Neuron (in vitro differentiated cells): ENCODE data around the gene ADAMTS17.

Experiments
- H2AFZ ChIP-seq: one replicate; pipeline ENCODE4 v1.6.1; 2013; ENCODE audit warnings: low read depth, mild to moderate bottlenecking, inconsistent platforms, low read length, moderate library complexity
- H3K27me3 ChIP-seq: one replicate; pipeline ENCODE4 v1.6.1; 2013; ENCODE audit warnings: low read length; ENCODE audit not compliant: insufficient read depth
- H3K36me3 ChIP-seq: one replicate; pipeline ENCODE4 v1.6.1; 2013; ENCODE audit warnings: low read length; ENCODE audit not compliant: insufficient read depth
- H3K4me1 ChIP-seq: one replicate; pipeline ENCODE4 v1.6.1; 2013; ENCODE audit warnings: low read length; ENCODE audit not compliant: insufficient read depth
- H3K4me3 ChIP-seq: 2 replicates; pipeline ENCODE4 v1.5.1; 2013; ENCODE audit warnings: mild to moderate bottlenecking, low read length, moderate library complexity
- H3K9me3 ChIP-seq: one replicate; pipeline ENCODE4 v1.6.1; 2013; ENCODE audit warnings: low read length

ADAMTS17 gene

DNA sequence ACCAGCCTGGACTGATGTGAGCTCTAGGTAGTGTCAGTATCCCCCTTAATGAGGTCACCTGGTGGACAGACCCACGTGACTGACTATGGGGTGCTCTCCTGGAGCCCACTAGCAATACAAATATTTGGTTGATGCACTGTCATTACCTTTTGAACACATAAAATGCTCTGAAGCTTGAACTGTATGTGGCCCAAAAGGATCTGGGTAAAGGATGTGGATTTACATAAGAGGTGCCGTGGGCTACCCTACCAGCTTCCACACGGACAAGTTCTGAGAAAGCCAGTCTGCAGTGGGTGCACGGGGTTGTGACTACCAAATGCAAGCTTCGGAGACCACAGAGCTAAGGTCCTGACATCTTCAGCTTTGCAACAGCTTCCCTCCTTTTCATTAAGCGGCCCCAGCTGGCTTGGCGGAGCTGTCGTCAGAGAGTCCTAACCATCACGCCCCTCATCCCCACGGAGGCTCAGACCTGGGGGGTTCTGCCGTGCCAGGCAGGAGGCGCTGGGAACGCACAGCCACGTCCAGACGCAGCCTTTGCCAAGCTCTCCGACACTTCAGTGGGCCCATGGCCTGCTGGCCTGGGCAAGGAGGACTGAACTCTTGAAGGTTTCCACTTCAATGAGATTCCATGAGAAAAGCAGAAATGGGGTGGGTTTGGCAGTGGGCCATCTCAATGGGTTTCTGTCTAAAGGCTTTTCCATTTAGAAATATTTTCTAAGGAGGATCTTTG, 228.3 kb downstream of the ADAMTS17 start:
- Histone ChIP-seq H3K27me3 (no peaks in the 10 kb centered on the region), H3K4me3 (no peak overlapping the region), H3K4me1 (no peaks in the 10 kb centered on the region), H3K9me3 (no peaks in the 10 kb centered on the region), H3K36me3 (no peaks in the 10 kb centered on the region), H2AFZ (no peak overlapping the region)

DNA sequence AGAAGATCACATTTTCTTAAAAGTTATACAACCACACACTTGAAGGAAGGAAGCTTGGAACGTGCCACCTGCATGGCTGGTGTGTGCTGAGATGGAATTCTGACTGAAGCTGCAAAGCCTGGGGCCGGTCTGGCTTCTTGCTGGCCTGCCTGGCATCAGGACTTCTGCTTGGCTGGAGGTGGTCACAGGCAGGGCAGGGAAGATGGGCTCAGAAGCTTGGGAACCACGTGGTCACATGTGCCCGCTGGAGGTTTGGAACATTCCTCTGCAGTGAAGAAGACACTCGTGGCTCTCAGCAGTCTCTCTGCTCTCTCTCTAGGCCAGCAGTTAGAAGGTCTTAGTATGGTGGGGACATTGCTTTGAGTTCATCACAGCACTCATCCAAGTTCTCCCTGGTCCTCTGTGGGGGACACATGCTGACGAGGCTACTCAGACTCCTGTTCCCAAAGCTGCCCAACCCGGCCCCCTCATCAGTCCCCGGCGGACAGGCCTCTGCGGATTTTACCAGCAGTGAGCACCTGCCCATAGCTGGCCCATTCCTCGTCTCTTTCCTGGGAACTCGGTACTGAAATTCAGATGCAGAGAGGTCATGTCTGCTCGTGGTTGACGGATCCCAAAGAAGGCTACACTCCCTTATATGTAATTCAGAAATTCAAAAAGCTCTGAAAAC, 229.0 kb downstream of the ADAMTS17 start:
- Histone ChIP-seq H3K4me3 (no peak overlapping the region), H2AFZ (no peak overlapping the region), H3K9me3 (no peaks in the 10 kb centered on the region), H3K4me1 (no peaks in the 10 kb centered on the region), H3K27me3 (no peaks in the 10 kb centered on the region), H3K36me3 (no peaks in the 10 kb centered on the region)

GRCh38 chr15:100112061-100112420, 229.7 kb downstream of the ADAMTS17 start:
- Histone ChIP-seq H3K4me3 (no peak overlapping the region), H3K36me3 (no peaks in the 10 kb centered on the region), H2AFZ (no peak overlapping the region), H3K27me3 (no peaks in the 10 kb centered on the region), H3K9me3 (no peaks in the 10 kb centered on the region), H3K4me1 (no peaks in the 10 kb centered on the region)

- H2AFZ ChIP-seq, result no peak overlapping the region
- H3K4me1 ChIP-seq, result no peaks in the 10 kb centered on the region
- H3K9me3 ChIP-seq, result no peaks in the 10 kb centered on the region
- H3K27me3 ChIP-seq, result no peaks in the 10 kb centered on the region
- H3K4me3 ChIP-seq, result no peak overlapping the region
- H3K36me3 ChIP-seq, result no peaks in the 10 kb centered on the region
Measured at GRCh38 chr15:100111125-100112060, 230.4 kb downstream of the ADAMTS17 start.

GRCh38 chr15:100109486-100110035, 232.2 kb downstream of the ADAMTS17 start:
- H2AFZ ChIP-seq, result no peak overlapping the region
- H3K36me3 ChIP-seq, result no peaks in the 10 kb centered on the region
- no peak overlapping the region for H3K4me3 ChIP-seq
- H3K9me3 ChIP-seq, result no peaks in the 10 kb centered on the region
- no peaks in the 10 kb centered on the region for H3K4me1 ChIP-seq
- no peaks in the 10 kb centered on the region for H3K27me3 ChIP-seq

GRCh38 chr15:100108846-100109245, 232.9 kb downstream of the ADAMTS17 start:
- Histone ChIP-seq H3K4me1 (no peaks in the 10 kb centered on the region), H3K27me3 (no peaks in the 10 kb centered on the region), H3K9me3 (no peaks in the 10 kb centered on the region), H3K36me3 (no peaks in the 10 kb centered on the region), H2AFZ (no peak overlapping the region), H3K4me3 (no peak overlapping the region)

- no peaks in the 10 kb centered on the region for H3K9me3 ChIP-seq
Measured at GRCh38 chr15:100108346-100108745, 233.4 kb downstream of the ADAMTS17 start.

DNA sequence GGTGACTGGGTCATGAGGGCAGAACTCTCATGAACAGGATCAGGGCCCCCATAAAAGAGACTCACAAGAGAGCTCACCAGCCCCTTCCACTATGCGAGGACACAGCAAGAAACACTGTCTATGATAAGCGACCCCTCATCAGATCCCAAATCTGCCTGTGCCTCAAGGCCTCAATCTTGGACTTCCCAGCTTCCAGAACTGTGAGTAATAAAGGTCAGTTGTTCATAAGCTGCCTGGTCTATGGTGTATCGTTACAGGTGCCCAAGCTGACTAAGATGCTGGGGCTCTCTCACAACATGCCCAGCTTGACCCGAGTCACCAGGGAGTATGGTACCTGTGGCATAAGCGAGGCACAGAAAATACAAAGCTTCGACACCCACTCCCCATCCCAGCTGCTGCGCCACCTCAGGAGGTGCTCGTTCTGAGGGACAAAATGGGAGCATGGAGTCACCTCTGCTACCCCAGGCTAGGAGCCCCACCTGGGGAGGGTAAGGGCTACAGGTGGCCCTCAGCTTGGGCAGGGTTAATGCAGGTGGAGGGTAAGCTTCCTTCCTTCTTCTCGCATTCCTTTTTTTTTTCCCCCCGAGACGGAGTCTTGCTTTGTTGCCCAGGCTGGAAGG, 234.1 kb downstream of the ADAMTS17 start:
- Histone ChIP-seq H3K9me3 (no peaks in the 10 kb centered on the region), H3K4me3 (no peak overlapping the region)

More at GRCh38 chr15:100108346-100108745, 233.4 kb downstream of the ADAMTS17 start:
- Histone ChIP-seq H2AFZ (no peak overlapping the region), H3K36me3 (no peaks in the 10 kb centered on the region), H3K27me3 (no peaks in the 10 kb centered on the region), H3K4me3 (no peak overlapping the region), H3K4me1 (no peaks in the 10 kb centered on the region)

GRCh38 chr15:100107151-100107550, 234.6 kb downstream of the ADAMTS17 start:
- no peaks in the 10 kb centered on the region for H3K4me1 ChIP-seq
- H3K27me3 ChIP-seq, result no peaks in the 10 kb centered on the region
- no peak overlapping the region for H2AFZ ChIP-seq
- no peak overlapping the region for H3K4me3 ChIP-seq
- H3K36me3 ChIP-seq, result no peaks in the 10 kb centered on the region
- H3K9me3 ChIP-seq, result no peaks in the 10 kb centered on the region

More for the DNA sequence above, 234.1 kb downstream of the ADAMTS17 start:
- no peak overlapping the region for H2AFZ ChIP-seq
- no peaks in the 10 kb centered on the region for H3K27me3 ChIP-seq
- no peaks in the 10 kb centered on the region for H3K4me1 ChIP-seq
- H3K36me3 ChIP-seq, result no peaks in the 10 kb centered on the region

- no peak overlapping the region for H3K4me3 ChIP-seq
- H3K27me3 ChIP-seq, result no peaks in the 10 kb centered on the region
- H3K9me3 ChIP-seq, result no peaks in the 10 kb centered on the region
- H3K36me3 ChIP-seq, result no peaks in the 10 kb centered on the region
- no peaks in the 10 kb centered on the region for H3K4me1 ChIP-seq
- H2AFZ ChIP-seq, result no peak overlapping the region
Measured at GRCh38 chr15:100106732-100107131, 235.0 kb downstream of the ADAMTS17 start.

- H3K4me1 ChIP-seq, result no peaks in the 10 kb centered on the region
- H3K4me3 ChIP-seq, result no peak overlapping the region
- H3K36me3 ChIP-seq, result no peaks in the 10 kb centered on the region
- H3K27me3 ChIP-seq, result no peaks in the 10 kb centered on the region
- no peaks in the 10 kb centered on the region for H3K9me3 ChIP-seq
- H2AFZ ChIP-seq, result no peak overlapping the region
Measured at GRCh38 chr15:100105101-100105500, 236.7 kb downstream of the ADAMTS17 start.

DNA sequence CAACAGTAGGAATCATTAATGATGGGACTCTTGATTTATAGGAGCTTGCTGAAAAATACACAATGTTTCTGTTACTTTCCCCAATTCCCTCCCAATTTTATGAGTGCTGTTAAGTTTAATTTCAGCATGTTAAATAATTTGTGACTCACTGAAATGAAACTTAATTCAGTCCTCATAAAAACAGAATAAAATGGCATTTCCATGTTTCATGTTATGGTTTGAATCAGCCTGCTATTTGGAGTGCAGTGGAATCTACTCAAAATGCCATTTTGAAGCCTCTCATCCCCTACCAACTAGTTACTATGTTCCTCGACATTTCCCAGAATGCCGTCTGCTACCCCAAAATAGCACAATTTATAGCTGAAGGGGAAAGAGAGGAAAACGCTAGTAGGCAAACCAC, 237.5 kb downstream of the ADAMTS17 start:
- Histone ChIP-seq H3K36me3 (no peaks in the 10 kb centered on the region), H3K4me1 (no peaks in the 10 kb centered on the region), H3K4me3 (no peak overlapping the region), H2AFZ (no peak overlapping the region), H3K27me3 (no peaks in the 10 kb centered on the region), H3K9me3 (no peaks in the 10 kb centered on the region)
